ENCODE measurements around the gene UNC80. TPM values are rescaled to one million over a fixed set of nuclear protein-coding genes. Genes with fewer than 3 reads are reported as not detected.

Gene UNC80
- total RNA-seq, 4 donors from 2014 or later = under 0.01 TPM; not detected in 3

GRCh38 chr2:210009126-210009525 lies 237.5 kb downstream of the UNC80 start:
- no peak for TF ChIP-seq CTCF (IDR thresholded peaks at IDR 0.05; ENCODE audit: low read depth)

GRCh38 chr2:210009896-210010295 lies 238.3 kb downstream of the UNC80 start:
- TF ChIP-seq CTCF (IDR thresholded peaks at IDR 0.05; ENCODE audit: low read depth) = no peak

GRCh38 chr2:210020138-210020537 lies 248.5 kb downstream of the UNC80 start:
- TF ChIP-seq CTCF (IDR thresholded peaks at IDR 0.05; ENCODE audit: low read depth) = no peak

GRCh38 chr2:210022824-210023223 lies 251.2 kb downstream of the UNC80 start:
- TF ChIP-seq CTCF (IDR thresholded peaks at IDR 0.05; ENCODE audit: low read depth) = no peak

- TF ChIP-seq CTCF (IDR thresholded peaks at IDR 0.05; ENCODE audit: low read depth) = no peak
Observed at GRCh38 chr2:210027608-210028007, 256.0 kb downstream of the UNC80 start.

GRCh38 chr2:210028178-210028577 lies 256.5 kb downstream of the UNC80 start:
- no peak for TF ChIP-seq CTCF (IDR thresholded peaks at IDR 0.05; ENCODE audit: low read depth)

GRCh38 chr2:210034087-210034683 lies 262.6 kb downstream of the UNC80 start:
- no peak for TF ChIP-seq CTCF (IDR thresholded peaks at IDR 0.05; ENCODE audit: low read depth)
